Ascending aorta (tissue), 2 donors: ENCODE measurements around the gene HTRA2. TPM values are rescaled to one million over a fixed set of nuclear protein-coding genes. Genes with fewer than 3 reads are reported as not detected.
"Not testable (repeated sequence)": the region's sequence is repeated elsewhere in the genome, so short reads cannot be mapped to it uniquely, and the experiment has no call there.

Experiments
- DNase-seq, 2 donors: peaks; one replicate each; pipeline ENCODE4 v3.0.0-alpha.2; 2019; ENCODE audit warnings: low spot score in 2 of 2
- H3K27ac ChIP-seq, 2 donors: fragments of 200-600 bp; sonication (generic); one replicate each; pipeline ENCODE4 v1.5.1; 2016 to 2017; ENCODE audit warnings: mild to moderate bottlenecking in 1 of 2
- H3K27me3 ChIP-seq: fragments of 200-600 bp; sonication (generic); one replicate; pipeline ENCODE4 v1.5.1; 2017
- H3K36me3 ChIP-seq, 2 donors: fragments of 200-600 bp; sonication (generic); one replicate each; pipeline ENCODE4 v1.5.1; 2016
- H3K4me1 ChIP-seq, 2 donors: fragments of 200-600 bp; sonication (generic); one replicate each; pipeline ENCODE4 v1.5.1; 2016 to 2017; ENCODE audit warnings: mild to moderate bottlenecking in 1 of 2
- H3K4me3 ChIP-seq, 2 donors: fragments of 200-600 bp; sonication (generic); one replicate each; pipeline ENCODE4 v1.5.1; 2016 to 2017; ENCODE audit warnings: mild to moderate bottlenecking in 1 of 2
- H3K9me3 ChIP-seq, 2 donors: fragments of 200-600 bp; sonication (generic); one replicate each; pipeline ENCODE4 v1.5.1; 2016
- CTCF ChIP-seq, 3 experiments: fragments of 200-600 bp in 2 of 3; fragments of 450-650 bp in 1 of 3; sonication (generic) in 2 of 3; IDR thresholded peaks; one replicate each; pipeline ENCODE4 v1.5.1; 2016 to 2019; ENCODE audit warnings: antibody characterized with exemption in 3 of 3, mild to moderate bottlenecking in 1 of 3, moderate library complexity in 1 of 3
- intact Hi-C: fragments of 100-400 bp; cut with DNase I; formaldehyde crosslinking; loops from one replicate; pipeline ENCODE4 v1.15.1; 2023
- total RNA-seq: library from RNA; depleted of rRNA; stranded (reverse); fragments of >200 nt; gene quantifications from one replicate; pipeline ENCODE4 v1.1.0, GENCODE V29; 2016

The HTRA2 gene
- 80.1 TPM for total RNA-seq

DNA sequence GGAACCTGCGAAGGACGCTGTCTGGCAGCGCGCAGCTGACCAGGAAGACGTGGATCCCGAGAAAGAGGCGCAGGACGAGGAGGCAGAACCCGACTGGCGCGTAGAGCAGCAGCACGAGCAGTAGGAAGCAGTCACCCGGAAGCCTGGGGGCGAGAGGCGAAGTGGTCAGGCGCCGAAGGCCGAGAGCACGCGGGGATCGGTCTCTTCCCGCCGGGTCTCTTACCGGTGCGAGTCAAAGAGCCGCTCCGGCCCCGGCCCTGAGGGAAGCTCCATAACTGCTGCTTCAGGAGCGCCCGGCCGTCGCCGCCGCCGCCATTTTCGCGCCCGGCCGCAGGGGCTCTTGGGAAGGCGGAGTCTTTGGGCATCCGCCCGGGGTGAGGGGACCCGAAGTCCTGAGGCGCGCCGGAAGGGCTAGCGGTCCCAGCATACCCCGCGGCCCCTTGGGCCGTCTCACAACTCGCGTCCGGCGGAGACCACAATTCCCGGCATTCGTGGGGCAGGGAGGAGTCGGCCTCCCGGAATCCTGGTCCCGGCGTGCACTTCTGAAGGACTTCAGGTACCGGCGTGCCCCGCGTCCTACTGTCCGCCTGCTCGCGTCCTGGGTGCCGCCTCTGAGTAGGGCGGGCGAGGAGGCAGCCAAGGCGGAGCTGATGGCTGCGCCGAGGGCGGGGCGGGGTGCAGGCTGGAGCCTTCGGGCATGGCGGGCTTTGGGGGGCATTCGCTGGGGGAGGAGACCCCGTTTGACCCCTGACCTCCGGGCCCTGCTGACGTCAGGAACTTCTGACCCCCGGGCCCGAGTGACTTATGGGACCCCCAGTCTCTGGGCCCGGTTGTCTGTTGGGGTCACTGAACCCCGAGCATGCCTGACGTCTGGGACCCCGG, at the start of gene HTRA2, which contains the start of gene AUP1:
HTRA2 (plus strand) TSS at position 577 of the 882 bp plus-strand sequence; CDS start at position 651, 74 bp downstream.
AUP1 (minus strand) TSS at position 350 of the 882 bp plus-strand sequence; CDS start at position 273, 77 bp downstream.
- H3K36me3 ChIP-seq, result peaks cover 15 to 43% of the 10 kb centered on the region in 2 donors
- peak within 1 kb of the TSS; percentile 78 to 85 for H3K4me3 ChIP-seq
- H3K27ac ChIP-seq, result peak within 1 kb of the TSS; percentile 84 to 88
- intact Hi-C loops, result loop anchor here (1.0 to 5.0 kb wide), 6 partner anchors 22 to 123 kb away; partner anchors contain the start of genes DOK1, PCGF1, SEMA4F and TTC31
- peak; percentile 95 to 99 for DNase-seq
- TF ChIP-seq CTCF (IDR thresholded peaks at IDR 0.05), result peak in 1 of 3 experiments; percentile 18
- H3K27me3 ChIP-seq, result no peaks in the 10 kb centered on the region
- H3K4me1 ChIP-seq, result peaks cover 13 to 21% of the 10 kb centered on the region in 2 donors
- no peaks in the 10 kb centered on the region for H3K9me3 ChIP-seq

GRCh38 chr2:74481431-74481830, 48.3 kb upstream of the HTRA2 start:
- Histone ChIP-seq H3K27ac (peak overlapping the region in 1 of 2 donors; percentile 85), H3K36me3 (peaks cover 13 to 34% of the 10 kb centered on the region in 2 donors), H3K27me3 (no peaks in the 10 kb centered on the region), H3K4me3 (peak overlapping the region; percentile 80 to 85), H3K4me1 (peaks cover 9 to 21% of the 10 kb centered on the region in 2 donors), H3K9me3 (no peaks in the 10 kb centered on the region)
- TF ChIP-seq CTCF (IDR thresholded peaks at IDR 0.05), result no peak
- no peak for DNase-seq
- intact Hi-C loops, result no loop called here

GRCh38 chr2:74481961-74482800, 47.6 kb upstream of the HTRA2 start:
- peak in 1 of 3 experiments; percentile 4 for TF ChIP-seq CTCF (IDR thresholded peaks at IDR 0.05)
- Histone ChIP-seq H3K4me1 (peaks cover 9 to 21% of the 10 kb centered on the region in 2 donors), H3K9me3 (no peaks in the 10 kb centered on the region), H3K27me3 (no peaks in the 10 kb centered on the region), H3K27ac (peak overlapping the region; percentile 85 to 90), H3K4me3 (peak overlapping the region; percentile 80 to 85), H3K36me3 (peaks cover 8 to 37% of the 10 kb centered on the region in 2 donors)
- no peak for DNase-seq
- intact Hi-C loops, result loop anchor here (1.0 to 2.0 kb wide), 2 partner anchors 10 to 15 kb away; partner anchors contain the start of gene MRPL53

DNA sequence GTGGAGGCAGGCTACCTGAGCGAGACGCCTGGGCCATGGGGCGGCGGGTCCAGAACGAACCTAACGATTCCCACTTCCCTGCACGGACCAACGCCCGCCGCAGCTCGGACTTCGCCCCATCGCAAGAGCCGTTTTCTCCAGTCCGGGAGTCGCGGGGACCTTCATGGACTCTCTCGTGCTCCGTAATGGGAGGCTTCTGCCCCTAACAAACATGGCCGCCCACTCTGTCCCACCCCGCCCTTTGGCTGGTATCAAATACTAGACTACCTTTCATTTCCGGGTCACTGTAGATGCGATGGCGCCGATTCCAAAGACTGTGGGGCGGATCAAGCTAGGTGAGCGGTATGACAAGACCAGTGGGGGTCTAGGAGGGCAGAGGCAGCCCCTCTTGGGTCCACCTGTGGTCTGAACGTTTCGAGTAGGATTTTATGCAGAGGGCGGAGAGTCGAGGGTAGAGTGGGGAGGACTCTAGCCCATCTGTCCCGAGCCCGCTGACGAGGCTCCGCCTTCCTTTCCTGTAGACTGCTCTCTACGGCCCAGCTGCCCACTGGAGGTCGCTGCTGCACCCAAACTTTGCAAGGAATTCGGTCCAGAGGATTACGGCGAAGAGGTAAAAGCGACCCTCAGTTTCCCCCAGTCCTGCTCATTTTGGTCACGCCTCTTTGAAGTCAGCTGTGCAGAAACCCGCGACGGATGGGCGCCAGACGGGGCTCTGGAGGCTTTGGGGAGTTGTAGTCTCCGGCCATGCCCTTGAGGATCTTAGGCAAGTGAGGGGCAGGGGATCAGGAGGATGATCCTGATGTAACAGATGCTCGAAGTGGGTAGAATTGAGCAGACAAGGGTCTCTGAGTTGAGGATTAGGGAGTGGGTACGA, 46.7 kb upstream of the HTRA2 start, which contains the start of the genes CCDC142 and TTC31:
CCDC142 (minus strand) TSS at position 198 of the 874 bp plus-strand sequence; CDS start at position 37, 161 bp downstream.
TTC31 (plus strand) TSS at position 281 of the 874 bp plus-strand sequence; CDS start at position 296, 15 bp downstream.
- H3K4me1 ChIP-seq, result peaks cover 9 to 21% of the 10 kb centered on the region in 2 donors
- peak within 1 kb of the TSS; percentile 80 to 85 for H3K4me3 ChIP-seq
- intact Hi-C loops, result loop anchor here (1.0 to 2.0 kb wide), 7 partner anchors 11 to 104 kb away; partner anchors contain the start of genes AUP1, DOK1, HTRA2 and INO80B
- H3K27ac ChIP-seq, result peak within 1 kb of the TSS; percentile 85 to 90
- peak; percentile 83 to 91 (median 86) for TF ChIP-seq CTCF (IDR thresholded peaks at IDR 0.05)
- H3K9me3 ChIP-seq, result no peaks in the 10 kb centered on the region
- no peaks in the 10 kb centered on the region for H3K27me3 ChIP-seq
- DNase-seq, result peak; percentile 92 to 99
- peaks cover 3 to 33% of the 10 kb centered on the region in 2 donors for H3K36me3 ChIP-seq

DNA sequence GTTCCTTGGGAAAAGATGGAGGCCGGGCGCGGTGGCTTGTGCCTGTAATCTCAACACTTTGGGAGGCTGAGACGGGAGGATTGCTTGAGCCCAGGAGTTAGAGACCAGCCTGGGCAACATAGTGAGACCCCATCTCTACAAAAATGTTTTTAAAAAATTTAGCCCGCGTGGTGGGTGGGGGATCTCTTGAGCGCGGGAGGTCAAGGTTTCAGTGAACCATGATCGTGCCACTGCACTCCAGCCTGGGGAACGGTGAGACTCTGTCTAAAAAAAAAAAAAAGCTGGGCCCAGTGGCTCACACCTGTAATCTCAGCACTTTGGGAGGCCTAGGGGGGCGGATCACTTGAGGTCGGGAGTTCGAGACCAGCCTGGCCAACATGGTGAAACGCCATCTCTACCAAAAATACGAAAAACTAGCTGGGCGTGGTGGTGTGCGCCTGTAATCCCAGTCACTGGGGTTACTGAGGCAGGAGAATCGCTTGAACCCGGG, 46.0 kb upstream of the HTRA2 start:
- not testable (repeated sequence) for H3K27ac ChIP-seq, DNase-seq, H3K27me3 ChIP-seq, H3K9me3 ChIP-seq
- Histone ChIP-seq H3K36me3 (peaks cover 3 to 32% of the 10 kb centered on the region in 2 donors), H3K4me3 (peak overlapping the region; percentile 80 to 85), H3K4me1 (peaks cover 9 to 21% of the 10 kb centered on the region in 2 donors)
- intact Hi-C loops, result loop anchor here (1.0 to 2.0 kb wide), 6 partner anchors 17 to 104 kb away; partner anchors contain the start of genes AUP1, DOK1, HTRA2 and INO80B
